Measurements from ENCODE around the gene SLC8A3.
A peak's percentile ranks its signal among the peaks of the same experiment; 100 is the strongest.

The SLC8A3 gene

GRCh38 chr14:70082394-70082793, 106.4 kb downstream of the SLC8A3 start:
- H3K4me2 ChIP-seq (ENCODE audit: low read length), result peak overlapping the region; percentile 26
- H4K20me1 ChIP-seq (ENCODE audit: insufficient read depth, low read length), result no peaks in the 10 kb centered on the region
- no peak overlapping the region for H3K4me3 ChIP-seq (ENCODE audit: low read length)
- H3K4me1 ChIP-seq (ENCODE audit: low read length), result peaks cover 7% of the 10 kb centered on the region
- H3K36me3 ChIP-seq (replicated peaks; ENCODE audit: low read depth, low read length), result no peaks in the 10 kb centered on the region
- H3K9me3 ChIP-seq (ENCODE audit: insufficient read depth, low read length), result no peaks in the 10 kb centered on the region
- no peak overlapping the region for H3K9ac ChIP-seq (ENCODE audit: low read length)
- peaks cover 46% of the 10 kb centered on the region for H3K27me3 ChIP-seq (ENCODE audit: low read depth, low read length)
- H2AFZ ChIP-seq (ENCODE audit: low read depth, low read length), result no peak overlapping the region
- TF ChIP-seq CTCF (IDR thresholded peaks at IDR 0.05; ENCODE audit: low read depth, low read length) (no peak), EZH2phosphoT487 (IDR thresholded peaks at IDR 0.05; ENCODE audit: low read depth) (no peak)
- no peaks in the 10 kb centered on the region for H3K79me2 ChIP-seq (ENCODE audit: low read length)
- no peak overlapping the region for H3K27ac ChIP-seq (ENCODE audit: low read length)

- Histone ChIP-seq H3K27ac (ENCODE audit: low read length) (no peak overlapping the region), H2AFZ (ENCODE audit: low read depth, low read length) (no peak overlapping the region), H3K9me3 (ENCODE audit: insufficient read depth, low read length) (no peaks in the 10 kb centered on the region), H3K27me3 (ENCODE audit: low read depth, low read length) (peaks cover 46% of the 10 kb centered on the region), H4K20me1 (ENCODE audit: insufficient read depth, low read length) (no peaks in the 10 kb centered on the region), H3K9ac (ENCODE audit: low read length) (no peak overlapping the region), H3K4me2 (ENCODE audit: low read length) (no peak overlapping the region), H3K79me2 (ENCODE audit: low read length) (no peaks in the 10 kb centered on the region), H3K4me3 (ENCODE audit: low read length) (no peak overlapping the region), H3K36me3 (replicated peaks; ENCODE audit: low read depth, low read length) (no peaks in the 10 kb centered on the region), H3K4me1 (ENCODE audit: low read length) (peaks cover 7% of the 10 kb centered on the region)
- TF ChIP-seq EZH2phosphoT487 (IDR thresholded peaks at IDR 0.05; ENCODE audit: low read depth), result no peak
Observed at GRCh38 chr14:70080076-70080475, 108.7 kb downstream of the SLC8A3 start.

GRCh38 chr14:70078329-70078728, 110.4 kb downstream of the SLC8A3 start:
- Histone ChIP-seq H3K79me2 (ENCODE audit: low read length) (no peaks in the 10 kb centered on the region), H3K27ac (ENCODE audit: low read length) (no peak overlapping the region), H3K4me2 (ENCODE audit: low read length) (no peak overlapping the region), H3K9me3 (ENCODE audit: insufficient read depth, low read length) (no peaks in the 10 kb centered on the region), H2AFZ (ENCODE audit: low read depth, low read length) (no peak overlapping the region), H3K27me3 (ENCODE audit: low read depth, low read length) (peaks cover 32% of the 10 kb centered on the region; the same call in 1 of the 2 replicates), H3K4me3 (ENCODE audit: low read length) (no peak overlapping the region), H3K9ac (ENCODE audit: low read length) (no peak overlapping the region), H4K20me1 (ENCODE audit: insufficient read depth, low read length) (no peaks in the 10 kb centered on the region), H3K36me3 (replicated peaks; ENCODE audit: low read depth, low read length) (no peaks in the 10 kb centered on the region), H3K4me1 (ENCODE audit: low read length) (peaks cover 7% of the 10 kb centered on the region)
- TF ChIP-seq CTCF (IDR thresholded peaks at IDR 0.05; ENCODE audit: low read depth, low read length) (no peak), EZH2phosphoT487 (IDR thresholded peaks at IDR 0.05; ENCODE audit: low read depth) (no peak)

- Histone ChIP-seq H3K9ac (ENCODE audit: low read length) (no peak overlapping the region), H3K79me2 (ENCODE audit: low read length) (no peaks in the 10 kb centered on the region), H3K4me1 (ENCODE audit: low read length) (peaks cover 6% of the 10 kb centered on the region), H3K27ac (ENCODE audit: low read length) (no peak overlapping the region), H2AFZ (ENCODE audit: low read depth, low read length) (no peak overlapping the region), H3K4me2 (ENCODE audit: low read length) (no peak overlapping the region), H3K36me3 (replicated peaks; ENCODE audit: low read depth, low read length) (no peaks in the 10 kb centered on the region), H4K20me1 (ENCODE audit: insufficient read depth, low read length) (no peaks in the 10 kb centered on the region), H3K27me3 (ENCODE audit: low read depth, low read length) (peaks cover 27% of the 10 kb centered on the region; the same call in 1 of the 2 replicates), H3K9me3 (ENCODE audit: insufficient read depth, low read length) (no peaks in the 10 kb centered on the region), H3K4me3 (ENCODE audit: low read length) (no peak overlapping the region)
- TF ChIP-seq CTCF (IDR thresholded peaks at IDR 0.05; ENCODE audit: low read depth, low read length), result no peak
- no peak for TF ChIP-seq EZH2phosphoT487 (IDR thresholded peaks at IDR 0.05; ENCODE audit: low read depth)
Observed at GRCh38 chr14:70077720-70078119, 111.0 kb downstream of the SLC8A3 start.

GRCh38 chr14:70077005-70077404, 111.7 kb downstream of the SLC8A3 start:
- Histone ChIP-seq H3K4me3 (ENCODE audit: low read length) (no peak overlapping the region), H4K20me1 (ENCODE audit: insufficient read depth, low read length) (no peaks in the 10 kb centered on the region), H3K36me3 (replicated peaks; ENCODE audit: low read depth, low read length) (no peaks in the 10 kb centered on the region), H3K4me2 (ENCODE audit: low read length) (no peak overlapping the region), H3K27ac (ENCODE audit: low read length) (no peak overlapping the region), H3K79me2 (ENCODE audit: low read length) (no peaks in the 10 kb centered on the region), H2AFZ (ENCODE audit: low read depth, low read length) (no peak overlapping the region), H3K27me3 (ENCODE audit: low read depth, low read length) (peaks cover 26% of the 10 kb centered on the region; the same call in 1 of the 2 replicates), H3K9me3 (ENCODE audit: insufficient read depth, low read length) (no peaks in the 10 kb centered on the region), H3K4me1 (ENCODE audit: low read length) (no peaks in the 10 kb centered on the region), H3K9ac (ENCODE audit: low read length) (no peak overlapping the region)
- no peak for TF ChIP-seq EZH2phosphoT487 (IDR thresholded peaks at IDR 0.05; ENCODE audit: low read depth)
- TF ChIP-seq CTCF (IDR thresholded peaks at IDR 0.05; ENCODE audit: low read depth, low read length), result no peak
